Measurements from ENCODE around the gene B3GNT2. TPM values are rescaled to one million over a fixed set of nuclear protein-coding genes. Genes with fewer than 3 reads are reported as not detected.

B3GNT2 gene
- total and polyA plus RNA-seq, 9 donors, result 6.7 to 20.6 (median 11.2) TPM

GRCh38 chr2:62248226-62248625 is 52.3 kb downstream of the B3GNT2 start:
- H3K27me3 ChIP-seq, result no peaks in the 10 kb centered on the region
- H3K27ac ChIP-seq, result no peak overlapping the region
- no peak for DNase-seq
- no peaks in the 10 kb centered on the region for H3K4me1 ChIP-seq (ENCODE audit: insufficient read depth)
- 85 to 92% (median 86%) methylated on average over 3 of the region's 3 CpGs for WGBS, 3 donors
- no peaks in the 10 kb centered on the region for H3K36me3 ChIP-seq
- H3K4me3 ChIP-seq, result no peak overlapping the region
- TF ChIP-seq, protein P1, sequence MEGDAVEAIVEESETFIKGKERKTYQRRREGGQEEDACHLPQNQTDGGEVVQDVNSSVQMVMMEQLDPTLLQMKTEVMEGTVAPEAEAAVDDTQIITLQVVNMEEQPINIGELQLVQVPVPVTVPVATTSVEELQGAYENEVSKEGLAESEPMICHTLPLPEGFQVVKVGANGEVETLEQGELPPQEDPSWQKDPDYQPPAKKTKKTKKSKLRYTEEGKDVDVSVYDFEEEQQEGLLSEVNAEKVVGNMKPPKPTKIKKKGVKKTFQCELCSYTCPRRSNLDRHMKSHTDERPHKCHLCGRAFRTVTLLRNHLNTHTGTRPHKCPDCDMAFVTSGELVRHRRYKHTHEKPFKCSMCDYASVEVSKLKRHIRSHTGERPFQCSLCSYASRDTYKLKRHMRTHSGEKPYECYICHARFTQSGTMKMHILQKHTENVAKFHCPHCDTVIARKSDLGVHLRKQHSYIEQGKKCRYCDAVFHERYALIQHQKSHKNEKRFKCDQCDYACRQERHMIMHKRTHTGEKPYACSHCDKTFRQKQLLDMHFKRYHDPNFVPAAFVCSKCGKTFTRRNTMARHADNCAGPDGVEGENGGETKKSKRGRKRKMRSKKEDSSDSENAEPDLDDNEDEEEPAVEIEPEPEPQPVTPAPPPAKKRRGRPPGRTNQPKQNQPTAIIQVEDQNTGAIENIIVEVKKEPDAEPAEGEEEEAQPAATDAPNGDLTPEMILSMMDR (IDR thresholded peaks at IDR 0.05), result no peak
- TF ChIP-seq EP300 (IDR thresholded peaks at IDR 0.05) (no peak), POLR2A (IDR thresholded peaks at IDR 0.05) (no peak)
- no peaks in the 10 kb centered on the region for H3K9me3 ChIP-seq
- intact Hi-C loops (cut with DNase I), result no loop called here

GRCh38 chr2:62250239-62250638 is 54.3 kb downstream of the B3GNT2 start:
- Histone ChIP-seq H3K27me3 (no peaks in the 10 kb centered on the region), H3K36me3 (no peaks in the 10 kb centered on the region), H3K27ac (no peak overlapping the region), H3K4me1 (ENCODE audit: insufficient read depth) (no peaks in the 10 kb centered on the region), H3K4me3 (no peak overlapping the region), H3K9me3 (no peaks in the 10 kb centered on the region)
- WGBS, 3 donors, result 82 to 90% (median 87%) methylated on average over 4 of the region's 4 CpGs
- no peak for DNase-seq
- no peak for TF ChIP-seq EP300 (IDR thresholded peaks at IDR 0.05)
- TF ChIP-seq POLR2A (IDR thresholded peaks at IDR 0.05), result no peak
- TF ChIP-seq, protein P1 (IDR thresholded peaks at IDR 0.05), result no peak
- intact Hi-C loops (cut with DNase I), result no loop called here

DNA sequence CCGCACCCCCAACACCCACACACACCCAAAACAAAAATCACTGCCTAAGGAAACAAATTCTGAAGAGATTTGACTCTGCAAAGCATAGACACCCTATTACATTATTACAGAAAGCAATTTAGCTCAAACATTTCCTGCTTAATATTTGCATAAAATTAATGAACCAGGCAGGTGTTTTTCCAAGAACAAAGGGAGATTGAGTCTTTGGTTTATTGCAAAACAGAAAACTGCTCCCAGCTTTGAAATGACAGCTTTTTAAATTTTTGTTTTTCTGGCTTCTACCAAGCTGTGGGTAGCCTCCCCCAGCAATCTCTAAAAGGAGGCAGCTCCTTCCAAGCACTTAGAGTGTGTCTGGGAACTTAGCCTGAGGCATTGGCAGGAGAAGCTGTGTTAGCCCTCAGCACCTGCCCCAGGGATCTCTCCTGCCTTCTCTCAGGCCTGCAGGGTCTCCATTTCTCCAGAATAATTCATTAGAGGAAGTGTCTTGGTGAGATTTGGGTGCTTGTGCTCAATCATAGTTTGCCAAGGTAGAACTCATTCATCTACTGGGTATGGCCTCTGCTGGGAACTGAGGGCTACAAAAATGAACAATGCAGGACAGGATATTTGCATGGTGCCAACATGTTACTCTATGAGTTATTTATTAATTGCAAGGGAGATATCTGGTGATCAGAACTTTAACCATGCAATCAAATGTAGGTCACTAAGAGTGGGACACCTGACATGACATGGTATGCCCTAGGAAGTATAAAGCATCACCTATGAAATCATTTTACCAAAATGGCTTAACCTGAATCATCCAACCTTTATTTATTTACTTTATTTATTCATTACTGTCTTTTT is 58.7 kb downstream of the B3GNT2 start:
- H3K27me3 ChIP-seq, result no peaks in the 10 kb centered on the region
- H3K27ac ChIP-seq, result no peak overlapping the region
- WGBS, 3 donors, result 89 to 100% (median 96%) methylated on average over 1 of the region's 1 CpG
- H3K9me3 ChIP-seq, result no peaks in the 10 kb centered on the region
- no peaks in the 10 kb centered on the region for H3K36me3 ChIP-seq
- no peak for DNase-seq
- no peak overlapping the region for H3K4me3 ChIP-seq
- intact Hi-C loops (cut with DNase I), result no loop called here
- H3K4me1 ChIP-seq (ENCODE audit: insufficient read depth), result no peaks in the 10 kb centered on the region
- TF ChIP-seq, protein P1 (IDR thresholded peaks at IDR 0.05), result no peak
- TF ChIP-seq POLR2A (IDR thresholded peaks at IDR 0.05) (no peak), EP300 (IDR thresholded peaks at IDR 0.05) (no peak)

GRCh38 chr2:62257466-62257865 is 61.6 kb downstream of the B3GNT2 start:
- intact Hi-C loops (cut with DNase I), result no loop called here
- Histone ChIP-seq H3K9me3 (no peaks in the 10 kb centered on the region), H3K36me3 (no peaks in the 10 kb centered on the region), H3K27me3 (no peaks in the 10 kb centered on the region), H3K4me3 (no peak overlapping the region), H3K4me1 (ENCODE audit: insufficient read depth) (no peaks in the 10 kb centered on the region), H3K27ac (no peak overlapping the region)
- TF ChIP-seq, protein P1 (IDR thresholded peaks at IDR 0.05), result no peak
- TF ChIP-seq POLR2A (IDR thresholded peaks at IDR 0.05), result no peak
- no peak for TF ChIP-seq EP300 (IDR thresholded peaks at IDR 0.05)
- 79 to 87% (median 84%) methylated on average over 4 of the region's 4 CpGs for whole genome bisulfite sequencing, 3 donors
- DNase-seq, result no peak

Data from ovary (tissue), 9 donors.